NCI-H82 treated with DMSO at 0.1 percent for 48 hours (cell line): ENCODE measurements around the gene CARF.

ENCODE experiments used
- DNase-seq: peaks from one replicate; lab custom pipeline; 2025; ENCODE audit not compliant: unreplicated experiment; lab: John Stamatoyannopoulos, UW

CARF gene

DNA sequence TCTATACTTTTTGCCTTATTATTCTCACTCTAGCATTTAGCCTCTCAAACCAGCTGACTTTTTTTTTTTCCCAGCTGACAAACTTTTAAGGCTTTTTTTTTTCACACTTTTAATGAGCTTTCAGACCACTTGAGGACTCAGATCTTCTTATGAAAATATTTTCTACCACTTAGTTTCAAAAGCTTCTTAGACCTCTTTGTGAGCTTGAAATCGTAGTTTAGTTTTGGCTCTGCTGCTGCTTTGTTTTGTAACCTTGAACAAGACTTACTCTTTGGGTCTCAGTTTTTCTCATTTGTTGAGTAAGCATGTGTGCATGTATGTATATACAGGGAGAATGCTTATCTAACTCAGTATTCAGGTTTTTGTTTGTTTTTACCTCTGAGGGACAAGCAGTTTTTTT is 106.1 kb downstream of the CARF start:
- DNase-seq: no peak

DNA sequence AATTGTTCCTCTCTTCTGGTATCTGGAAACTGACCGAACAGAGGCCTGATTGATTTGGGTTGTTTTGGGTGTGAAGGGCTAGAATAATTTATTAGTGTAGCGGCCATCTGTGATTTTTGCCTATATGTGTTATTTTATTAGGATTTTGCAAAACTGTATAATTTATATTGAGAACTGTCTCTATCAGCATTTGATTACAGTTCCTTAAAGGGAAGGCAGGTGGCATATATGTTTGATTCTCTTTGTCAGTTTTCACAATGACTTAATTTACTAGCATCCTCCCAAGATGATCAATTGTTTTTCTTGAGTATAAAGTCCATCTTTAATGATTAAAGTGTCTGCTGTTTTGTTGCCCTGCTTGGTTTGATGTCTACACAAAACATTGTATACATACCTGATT is 107.1 kb downstream of the CARF start:
- no peak for DNase-seq

GRCh38 chr2:203021991-203022390 is 109.9 kb downstream of the CARF start:
- DNase-seq: no peak

GRCh38 chr2:203022751-203023150 is 110.7 kb downstream of the CARF start:
- DNase-seq: no peak

DNA sequence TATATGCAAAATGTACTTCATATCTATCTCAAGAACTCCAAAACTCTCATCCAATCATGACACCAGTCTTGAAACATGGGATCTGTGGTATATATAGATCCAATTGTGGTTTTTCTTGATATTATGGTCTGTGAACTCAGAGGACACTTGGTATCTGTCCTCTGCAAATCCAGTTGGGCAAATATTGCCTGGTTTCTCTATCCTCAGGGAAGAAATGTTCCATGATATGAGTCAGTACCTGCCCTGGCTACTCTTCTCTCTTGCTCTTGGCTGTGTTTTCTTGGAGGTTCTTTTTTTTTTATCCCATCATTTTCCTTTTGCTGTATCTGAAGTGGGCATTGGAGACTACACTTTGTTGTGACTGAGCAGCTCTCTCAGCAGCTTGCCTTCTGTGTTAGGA is 113.5 kb downstream of the CARF start:
- no peak for DNase-seq

DNA sequence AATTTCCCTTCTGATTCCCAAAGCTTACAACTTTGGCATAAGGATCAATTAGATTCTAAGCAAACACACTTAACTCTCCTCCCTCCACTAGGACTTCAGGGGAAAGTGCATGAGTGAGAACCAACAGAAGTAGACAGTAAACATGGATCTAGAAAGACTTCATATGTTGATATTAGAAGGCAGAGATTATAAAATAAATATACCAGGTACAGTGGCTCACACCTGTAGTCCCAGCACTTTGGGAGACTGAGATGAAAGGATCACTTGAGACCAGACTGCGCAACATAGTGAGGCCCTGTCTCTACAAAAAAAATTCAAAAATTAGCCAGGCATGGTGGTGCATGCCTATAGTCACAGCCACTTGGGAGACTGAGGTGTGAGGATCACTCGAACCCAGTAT is 118.5 kb downstream of the CARF start:
- no peak for DNase-seq

GRCh38 chr2:203030991-203031390 is 118.9 kb downstream of the CARF start:
- no peak for DNase-seq

DNA sequence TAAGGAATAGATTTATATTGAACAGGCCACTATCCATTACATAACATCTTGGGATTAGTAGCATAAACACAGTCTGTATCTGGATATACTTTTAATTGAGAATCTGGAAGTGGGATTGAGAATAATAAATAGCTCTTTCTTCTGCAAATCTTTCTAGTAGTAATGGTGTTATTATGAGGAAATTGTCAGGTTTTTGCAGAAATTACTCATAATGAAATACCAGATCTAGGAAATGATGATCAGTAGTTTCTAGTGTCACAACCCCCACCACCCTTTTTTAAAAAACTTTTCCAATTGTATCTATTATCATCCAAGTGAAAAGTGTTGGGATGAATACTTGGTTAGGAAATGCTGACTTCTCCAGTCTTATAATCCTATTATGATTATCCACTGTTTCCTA is 121.3 kb downstream of the CARF start:
- no peak for DNase-seq

DNA sequence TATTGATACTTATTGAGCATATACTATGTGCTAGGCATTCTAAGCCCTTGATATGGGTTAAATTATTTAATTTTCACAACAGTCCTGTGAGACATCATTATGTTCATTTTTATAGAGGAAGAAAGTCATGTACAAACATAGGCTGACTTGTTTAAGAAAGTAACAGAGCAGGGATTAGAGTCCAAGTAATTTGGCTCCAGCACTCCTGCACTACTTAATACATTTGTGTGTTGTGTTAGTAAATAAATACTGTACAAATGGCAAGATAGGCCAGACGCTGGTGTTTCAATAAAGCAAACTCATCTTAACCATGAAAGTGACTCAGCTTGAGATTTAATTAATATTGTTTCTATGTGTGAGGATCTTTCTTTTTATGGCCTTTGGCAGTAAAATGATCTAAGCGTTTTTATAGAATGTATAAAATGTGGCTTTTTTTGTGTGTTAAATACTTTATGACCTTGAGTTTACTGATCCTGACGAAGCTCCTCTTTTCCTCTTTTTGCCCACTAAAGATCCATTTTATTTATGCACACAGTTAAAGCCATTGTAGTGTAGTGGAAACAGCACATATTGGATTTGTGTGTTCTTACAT is 123.9 kb downstream of the CARF start:
- no peak for DNase-seq
